ENCODE measurements around the gene SMYD3.
"Not testable (repeated sequence)": the region's sequence is repeated elsewhere in the genome, so short reads cannot be mapped to it uniquely, and the experiment has no call there.

The SMYD3 gene

DNA sequence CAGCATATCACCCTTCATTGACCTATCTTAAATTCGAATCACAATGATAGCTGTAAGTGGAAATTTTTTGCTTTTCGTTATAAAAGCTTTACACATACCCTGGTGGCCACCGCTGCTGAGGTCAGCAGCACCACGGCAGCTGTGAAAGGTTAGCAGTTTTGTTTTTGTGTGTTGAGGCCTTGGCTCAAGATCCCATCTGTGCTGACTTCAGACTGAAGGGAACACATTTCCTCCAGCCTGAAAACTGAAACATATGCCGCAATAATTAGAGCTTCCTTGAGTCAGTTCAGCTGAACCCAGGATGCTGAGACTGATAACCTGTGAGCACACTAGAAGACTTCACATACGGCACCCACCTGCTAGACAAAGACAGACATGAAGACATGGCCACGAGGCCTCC, 103.0 kb downstream of the SMYD3 start:
- no peak for DNase-seq

DNA sequence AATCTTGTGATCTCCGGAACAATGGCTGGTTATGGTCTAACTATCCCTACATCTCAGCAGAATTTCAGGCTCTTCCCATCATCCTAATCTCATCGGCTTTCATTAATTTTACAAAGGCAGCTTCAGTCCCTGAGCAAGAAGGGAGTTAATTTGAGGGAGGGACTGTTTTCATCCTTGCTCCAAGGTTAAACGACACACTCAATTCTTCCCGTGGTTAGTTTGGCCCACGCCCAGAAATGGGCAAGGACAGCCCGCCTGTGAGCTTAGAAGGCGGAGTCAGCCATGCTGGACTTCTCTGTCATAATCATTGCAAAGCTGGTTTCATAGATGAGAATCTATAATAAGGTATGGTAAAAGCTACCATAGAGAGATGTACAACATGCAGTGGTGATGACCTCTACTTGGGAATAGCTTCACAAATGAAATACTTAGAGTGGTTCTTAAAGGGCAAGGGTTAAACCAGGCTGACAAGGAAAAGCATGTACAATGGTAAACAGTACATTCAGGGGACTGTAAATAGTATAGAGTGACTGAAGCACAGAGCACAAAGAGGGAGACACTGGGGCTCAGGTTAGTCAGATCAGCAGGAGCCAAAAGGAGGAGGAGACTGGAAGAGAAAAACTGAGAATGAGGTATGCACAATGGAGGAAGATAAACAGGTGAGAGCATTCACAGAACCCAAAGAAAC, 108.8 kb downstream of the SMYD3 start:
- no peak for DNase-seq

DNA sequence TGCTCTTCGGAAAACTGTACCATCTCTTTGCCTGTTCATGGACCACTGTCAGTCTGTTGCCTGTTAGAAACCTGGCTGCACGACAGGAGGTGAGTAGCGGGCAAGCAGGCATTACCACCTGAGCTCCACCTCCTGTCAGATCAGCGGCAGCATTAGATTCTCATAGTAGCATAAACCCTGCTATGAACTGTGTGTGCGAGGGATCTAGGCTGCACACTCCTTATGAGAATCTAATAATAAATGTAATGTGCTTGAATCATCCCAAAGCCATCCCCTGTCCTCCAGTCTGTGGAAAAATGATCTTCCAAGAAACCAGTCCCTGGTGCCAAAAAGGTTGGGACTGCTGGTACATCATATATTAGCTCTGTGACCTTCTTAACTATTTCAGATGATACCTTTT, 110.0 kb downstream of the SMYD3 start:
- no peak for DNase-seq

DNA sequence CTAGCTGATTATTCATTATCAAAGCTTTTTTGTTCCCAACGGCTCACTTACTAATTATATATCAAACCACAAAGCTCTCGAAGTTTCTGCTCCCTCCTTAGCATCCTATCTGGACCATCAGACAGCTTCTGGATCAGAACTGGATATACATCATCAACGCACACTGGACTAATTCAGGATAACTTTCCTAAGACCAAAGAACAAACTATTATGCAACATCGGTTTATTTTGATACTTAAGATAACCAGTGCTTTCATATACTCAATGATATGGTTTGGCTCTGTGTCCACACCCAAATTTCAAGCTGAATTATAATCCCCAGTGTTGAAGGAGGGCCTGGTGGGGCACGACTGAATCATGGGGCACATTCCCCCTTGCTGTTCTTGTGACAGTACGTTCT, 110.8 kb downstream of the SMYD3 start:
- no peak for DNase-seq

DNA sequence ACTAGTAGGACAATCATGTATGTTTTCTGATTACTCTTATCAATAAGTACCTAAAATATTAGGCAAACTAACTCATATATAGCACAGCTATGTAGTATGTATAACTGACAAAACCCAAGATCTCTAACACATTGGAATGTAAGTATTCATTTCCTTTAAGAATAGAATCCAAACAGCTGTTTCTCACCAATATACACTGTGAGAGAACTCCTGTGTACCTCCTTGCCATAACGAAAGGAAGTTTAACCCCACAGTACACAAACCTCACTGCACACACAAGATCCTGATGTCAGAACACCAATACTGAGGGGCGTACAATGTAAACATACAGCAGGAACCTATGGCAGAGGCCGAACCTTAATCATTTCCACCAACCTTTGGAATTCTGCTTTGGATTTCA, 113.0 kb downstream of the SMYD3 start:
- DNase-seq, result no peak

DNA sequence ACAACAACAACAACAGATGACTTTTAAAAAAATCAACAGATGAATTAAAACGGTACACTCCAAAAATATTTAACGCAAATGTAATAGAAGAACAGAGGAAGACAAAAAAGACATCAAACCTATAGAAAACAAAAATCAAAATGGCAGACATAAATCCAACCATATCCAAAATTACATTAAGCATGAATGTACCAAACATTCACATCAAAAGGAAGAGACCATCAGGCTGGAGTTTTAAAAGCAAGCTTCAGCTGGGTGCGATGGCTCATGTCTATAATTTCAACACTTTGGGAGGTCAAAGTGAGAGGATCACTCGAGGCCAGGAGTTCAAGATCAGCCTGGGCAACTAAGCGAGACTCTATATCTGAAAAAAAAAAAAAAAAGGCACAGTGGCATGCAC, 116.2 kb downstream of the SMYD3 start:
- DNase-seq, result no peak

DNA sequence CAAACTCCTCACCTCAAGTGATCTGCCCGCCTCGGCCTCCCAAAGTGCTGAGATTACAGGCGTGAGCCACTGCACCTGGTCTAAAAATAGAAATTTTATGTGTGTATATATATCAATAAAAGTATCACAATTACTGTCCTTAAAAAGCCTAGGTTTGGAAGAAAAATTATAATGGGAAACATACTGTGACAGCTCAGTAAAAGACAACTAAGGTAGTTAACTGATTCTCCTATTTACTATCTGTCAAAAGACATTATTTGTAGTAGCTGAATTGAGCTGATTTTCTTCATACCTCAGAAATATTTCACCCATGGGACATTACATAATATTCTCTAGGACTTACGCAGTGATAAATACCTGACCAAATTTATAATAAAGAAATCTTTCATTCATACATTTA, 122.5 kb downstream of the SMYD3 start:
- DNase-seq, result no peak

DNA sequence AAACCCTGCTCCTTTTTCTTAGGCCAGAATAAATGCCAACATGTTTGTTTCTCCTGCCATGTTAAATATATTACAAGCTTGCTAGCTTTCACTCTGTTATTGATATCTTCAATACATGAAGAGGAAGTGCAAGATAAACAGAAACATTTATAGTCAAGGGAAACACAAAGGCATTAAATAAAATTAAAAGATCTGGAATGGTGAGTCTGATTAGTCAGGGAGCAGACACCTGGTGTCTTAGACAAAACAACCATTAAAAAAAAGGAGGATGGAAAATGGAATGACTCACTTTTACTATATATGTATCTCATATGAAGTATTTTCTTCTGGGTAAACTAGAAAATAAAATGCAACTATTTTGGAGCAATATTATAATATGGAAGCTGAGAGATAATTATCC, 123.3 kb downstream of the SMYD3 start:
- DNase-seq, result no peak

DNA sequence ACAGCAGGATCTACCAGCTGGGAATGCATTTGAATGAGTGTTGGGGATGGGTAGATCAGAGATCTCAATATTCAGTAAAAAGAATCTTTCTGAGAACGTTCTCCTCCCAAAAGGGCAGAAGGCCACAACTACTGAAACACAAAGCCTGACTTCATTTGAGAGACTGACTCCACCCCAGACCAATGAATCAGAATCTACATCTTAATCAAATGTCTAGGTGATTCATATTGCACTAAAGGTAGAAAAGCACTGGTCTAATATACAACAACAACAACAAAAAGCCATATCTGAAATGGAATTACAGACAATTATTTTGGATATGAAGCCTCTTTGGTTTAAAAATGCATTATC, 123.9 kb downstream of the SMYD3 start:
- no peak for DNase-seq

DNA sequence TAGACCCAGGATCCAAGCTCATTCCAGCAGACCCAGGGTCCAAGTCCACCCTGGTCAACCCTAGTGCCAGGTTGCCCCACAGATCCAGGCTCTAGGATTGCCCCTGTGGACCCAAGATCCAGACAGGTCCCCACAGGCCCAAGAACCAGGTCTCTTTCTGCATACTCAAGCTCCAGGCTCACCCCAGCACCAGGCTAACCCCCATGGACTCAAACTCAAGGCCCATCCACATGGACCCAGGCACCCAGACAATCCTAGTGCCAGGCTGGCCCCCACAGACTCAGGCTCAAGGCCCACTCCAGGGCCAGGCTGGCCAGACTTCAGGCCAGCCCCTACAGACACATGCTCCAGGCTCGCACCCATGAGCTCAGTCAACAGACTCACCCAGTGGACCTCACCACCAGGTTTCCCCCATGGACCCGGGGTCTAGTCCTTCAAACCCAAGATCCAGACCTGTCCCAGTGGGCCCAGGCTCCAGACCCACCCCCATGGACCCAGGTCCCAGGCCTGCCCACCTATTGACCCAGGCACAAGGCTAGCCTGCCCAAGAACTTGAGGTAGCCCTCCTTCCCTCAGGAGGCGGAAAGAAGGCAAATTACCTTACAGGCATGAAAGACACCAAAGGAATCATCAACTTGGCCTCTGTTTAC, 124.4 kb downstream of the SMYD3 start:
- no peak for DNase-seq

DNA sequence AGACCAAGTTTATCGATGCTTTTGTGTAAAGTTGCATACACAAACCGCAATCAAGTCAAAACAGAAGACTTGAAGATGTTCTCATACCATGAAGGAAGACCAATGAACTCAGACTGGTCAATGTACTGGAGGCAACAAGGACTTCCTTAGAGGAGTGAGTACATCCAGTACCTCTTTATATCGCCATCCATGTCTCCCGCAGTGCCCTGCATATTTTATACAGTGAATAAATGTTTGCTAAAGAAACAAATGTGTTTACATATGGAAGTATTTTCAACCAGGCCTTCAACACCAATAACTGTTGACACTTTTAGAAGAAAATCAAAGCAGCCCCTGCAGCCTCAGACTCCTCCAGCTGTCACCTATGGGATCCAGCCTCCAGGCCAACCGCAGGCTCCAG, 125.6 kb downstream of the SMYD3 start:
- no peak for DNase-seq

DNA sequence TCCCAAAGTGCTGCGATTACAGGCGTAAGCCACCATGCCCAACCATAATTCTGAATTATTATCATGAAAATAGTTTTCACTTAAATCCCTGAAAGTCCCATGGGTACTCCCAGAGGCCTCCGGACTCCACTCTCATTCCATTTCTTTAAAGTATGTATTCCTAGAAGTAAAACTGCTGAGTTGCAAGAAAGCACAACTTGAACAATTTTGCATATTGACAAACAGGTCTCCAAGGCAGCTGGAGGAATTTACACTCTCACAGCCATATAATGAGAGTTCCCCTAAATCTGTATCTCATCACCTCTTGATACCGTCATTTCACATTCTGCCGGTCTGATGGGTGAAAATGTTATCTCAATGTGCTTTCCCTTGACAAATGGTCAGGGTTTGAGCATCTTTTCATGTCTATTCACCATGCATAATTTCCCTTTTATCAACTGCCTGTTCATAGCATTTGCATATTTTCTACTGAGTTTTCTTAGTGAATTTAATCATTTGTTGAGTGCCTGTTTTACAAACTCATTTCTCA, 129.4 kb downstream of the SMYD3 start:
- no peak for DNase-seq

DNA sequence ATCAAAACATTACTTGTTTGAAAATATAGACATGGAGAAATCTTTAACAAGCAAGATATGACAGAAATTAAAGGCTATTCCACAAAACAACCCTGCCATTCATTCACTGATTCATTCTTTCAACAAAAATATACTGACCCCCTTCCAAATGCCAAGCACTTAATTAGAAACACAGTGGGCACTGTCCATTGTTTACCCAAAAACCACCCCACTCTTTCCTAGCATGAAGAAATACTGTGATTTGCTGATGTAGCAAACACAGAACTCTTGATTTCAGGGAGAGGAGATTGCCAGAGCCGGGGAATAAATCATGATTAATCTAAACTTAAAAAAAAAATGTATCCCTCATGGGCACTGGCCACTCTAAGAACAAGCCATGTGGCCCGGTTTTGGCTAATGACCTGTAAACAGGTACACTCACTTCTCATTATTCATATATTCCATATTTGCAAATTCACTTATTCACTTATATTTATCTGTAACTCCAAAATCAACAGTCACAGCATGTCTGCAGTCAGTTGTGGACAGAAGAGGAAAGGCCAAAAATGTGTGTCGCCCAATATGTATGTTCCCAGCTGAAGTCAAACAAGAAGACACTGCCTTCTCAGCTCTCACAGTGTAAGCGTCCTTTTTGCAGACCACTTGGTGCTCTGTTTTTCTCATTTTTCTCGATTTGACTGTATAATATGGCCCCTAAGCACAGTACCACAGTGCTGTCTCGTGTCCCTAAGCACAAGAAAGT, 133.1 kb downstream of the SMYD3 start:
- DNase-seq, result no peak

DNA sequence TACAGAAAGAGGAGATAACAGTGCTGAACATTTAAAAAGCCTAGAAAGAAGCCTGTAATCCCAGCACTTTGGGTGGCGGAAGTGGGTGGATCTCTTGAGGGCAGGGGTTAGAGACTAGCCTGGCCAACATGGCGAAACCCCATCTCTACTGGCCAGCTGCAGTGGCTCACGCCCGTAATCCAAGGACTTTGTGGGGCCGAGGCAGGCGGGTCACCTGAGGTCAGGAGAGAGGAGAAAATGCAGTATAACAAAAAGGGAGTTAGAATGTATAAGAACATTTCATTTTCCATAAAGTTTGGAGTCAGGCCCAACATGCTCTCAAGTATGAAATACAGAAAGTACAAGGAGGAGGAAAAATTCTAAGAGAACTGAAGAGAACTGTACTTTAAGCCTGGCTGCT, 134.5 kb downstream of the SMYD3 start:
- no peak for DNase-seq

DNA sequence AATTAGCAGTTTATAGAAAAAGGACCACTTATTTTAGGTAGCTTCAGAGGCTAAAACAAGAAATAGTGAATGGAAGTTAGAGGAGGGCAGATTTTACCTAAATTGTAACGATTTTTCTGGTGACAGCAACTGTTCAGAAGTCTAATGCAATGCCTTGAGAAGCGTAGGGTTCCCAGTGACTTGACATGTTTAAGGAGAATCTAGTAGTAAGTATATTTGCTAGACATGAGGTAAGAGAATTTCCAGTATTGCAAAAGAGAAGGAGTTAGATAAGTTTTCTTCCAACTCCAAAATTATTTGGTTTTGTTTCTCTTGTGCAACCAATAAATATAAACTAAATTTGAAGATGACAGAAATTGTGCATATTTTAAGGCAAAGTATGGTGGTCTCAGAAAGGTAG, 140.0 kb downstream of the SMYD3 start:
- no peak for DNase-seq

DNA sequence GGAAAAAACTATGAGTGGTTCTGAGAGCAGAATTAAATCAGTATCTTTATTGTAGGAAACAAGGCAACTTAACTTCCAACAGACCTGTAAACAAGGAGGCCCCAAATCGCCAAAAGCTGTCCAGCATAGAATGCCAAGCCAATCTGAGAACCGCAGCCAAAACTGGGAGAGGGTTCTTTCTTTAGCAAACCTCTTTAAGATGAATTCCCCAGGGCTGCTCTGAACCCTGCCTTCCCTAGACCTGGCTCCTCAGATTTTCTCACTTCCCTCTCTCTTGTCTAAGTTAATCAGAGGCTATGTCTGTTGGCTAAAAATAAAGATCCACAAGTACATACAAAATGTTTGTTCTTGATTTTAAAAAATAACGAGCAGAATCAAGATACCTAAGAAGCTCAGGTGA, 141.4 kb downstream of the SMYD3 start:
- no peak for DNase-seq

DNA sequence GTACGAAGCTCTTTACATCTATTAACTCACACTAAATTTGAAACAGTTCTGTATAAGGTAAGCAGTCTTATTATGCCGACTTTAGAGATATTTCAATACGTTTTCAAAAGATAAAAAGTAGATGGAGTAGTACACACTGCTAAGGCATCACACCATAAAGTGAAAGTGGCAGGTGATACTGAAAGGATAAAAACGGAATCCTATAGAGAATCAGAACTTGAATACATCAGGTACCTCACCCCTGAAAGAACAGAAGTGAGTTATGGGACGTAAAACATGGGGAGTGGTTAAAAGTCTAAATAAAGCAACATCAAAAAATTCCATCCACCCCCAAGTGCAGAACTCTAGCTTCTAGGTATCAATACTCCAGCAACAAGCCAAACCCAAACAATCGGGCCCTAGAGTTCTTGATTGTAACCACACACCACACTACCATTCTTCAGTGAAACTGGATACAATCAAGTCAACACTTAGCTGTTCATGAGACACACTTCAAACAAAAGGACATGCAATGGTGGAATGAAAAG, 142.6 kb downstream of the SMYD3 start:
- no peak for DNase-seq

DNA sequence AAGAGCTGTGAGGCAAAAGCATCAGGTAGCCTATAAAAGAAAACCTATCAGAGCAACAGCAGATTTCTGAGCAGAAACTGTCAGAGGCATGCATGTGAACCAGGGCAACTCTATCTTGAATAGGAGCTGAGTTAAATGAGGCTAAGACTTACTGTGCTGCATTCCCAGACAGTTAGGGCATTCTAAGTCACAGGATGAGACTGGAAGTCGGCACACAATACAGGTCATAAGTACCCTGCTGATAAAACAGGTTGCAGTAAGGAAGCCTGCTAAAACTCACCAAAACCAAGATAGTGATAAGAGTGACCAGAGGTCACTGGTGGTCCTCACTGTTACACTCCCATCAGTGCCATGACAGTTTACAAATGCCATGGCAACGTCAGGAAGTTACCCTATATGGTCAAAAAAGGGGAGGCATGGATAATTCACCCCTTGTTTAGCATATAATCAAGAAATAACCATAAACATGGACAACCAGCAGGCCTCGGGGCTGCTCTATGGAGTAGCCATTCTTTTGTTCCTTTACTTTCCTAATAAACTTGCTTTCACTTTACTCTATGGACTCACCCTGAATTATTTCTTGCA, 150.0 kb downstream of the SMYD3 start:
- not testable (repeated sequence) for DNase-seq

DNA sequence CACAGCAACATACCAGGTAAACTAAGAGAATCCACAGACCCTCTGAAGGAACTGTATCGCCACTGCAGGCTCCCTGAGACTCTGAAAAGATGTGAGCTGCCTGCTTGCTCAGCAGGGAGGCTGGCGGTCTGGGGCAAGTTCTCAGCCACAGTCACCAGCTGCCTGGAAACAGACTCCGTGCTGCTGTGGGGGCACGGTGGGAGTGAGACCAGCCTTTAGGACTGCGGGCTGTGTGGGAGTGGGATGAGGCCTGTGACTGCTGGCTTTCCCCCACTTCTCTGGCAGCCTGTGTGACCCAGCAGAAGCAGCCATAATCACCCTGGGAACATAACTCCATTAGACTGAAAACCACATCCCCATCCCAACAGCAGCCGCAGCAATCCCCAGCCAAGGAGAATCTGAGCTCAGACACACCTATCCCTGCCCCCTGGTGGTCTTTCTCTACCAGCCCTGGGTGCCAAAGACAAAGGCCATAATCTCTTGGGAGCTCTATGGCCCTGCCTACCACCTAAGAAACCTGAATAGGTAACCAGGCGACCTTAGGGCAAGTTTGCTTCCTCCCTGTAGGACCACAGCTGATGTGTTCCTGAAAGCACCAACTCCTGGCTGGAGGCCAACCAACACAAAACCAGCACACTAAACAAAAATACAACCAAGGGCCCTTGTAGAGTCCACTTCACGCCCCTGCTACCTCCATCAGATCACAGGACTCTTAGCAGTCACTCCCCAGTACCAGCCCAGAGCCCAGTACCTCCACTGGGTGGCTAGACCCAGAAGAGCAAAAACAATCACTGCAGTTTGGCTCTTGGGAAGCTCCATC, 151.5 kb downstream of the SMYD3 start:
- no peak for DNase-seq

DNA sequence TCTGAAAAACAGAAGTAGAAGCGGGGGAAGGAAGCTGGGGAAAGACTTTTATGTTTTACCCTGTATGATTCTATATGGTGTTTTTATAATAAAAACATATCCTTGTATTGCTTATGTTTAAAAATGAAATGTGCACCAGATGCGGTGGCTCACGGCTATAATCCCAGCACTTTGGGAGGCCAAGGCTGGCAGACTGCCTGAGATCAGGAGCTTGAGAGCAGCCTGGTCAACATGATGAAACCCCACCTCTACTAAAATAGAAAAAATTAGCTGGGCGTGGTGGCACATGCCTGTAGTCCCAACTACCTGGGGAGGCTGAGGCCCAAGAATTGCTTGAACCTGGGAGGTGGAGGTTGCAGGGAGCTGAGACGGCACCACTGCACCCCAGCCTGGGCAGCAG, 155.4 kb downstream of the SMYD3 start:
- no peak for DNase-seq

DNA sequence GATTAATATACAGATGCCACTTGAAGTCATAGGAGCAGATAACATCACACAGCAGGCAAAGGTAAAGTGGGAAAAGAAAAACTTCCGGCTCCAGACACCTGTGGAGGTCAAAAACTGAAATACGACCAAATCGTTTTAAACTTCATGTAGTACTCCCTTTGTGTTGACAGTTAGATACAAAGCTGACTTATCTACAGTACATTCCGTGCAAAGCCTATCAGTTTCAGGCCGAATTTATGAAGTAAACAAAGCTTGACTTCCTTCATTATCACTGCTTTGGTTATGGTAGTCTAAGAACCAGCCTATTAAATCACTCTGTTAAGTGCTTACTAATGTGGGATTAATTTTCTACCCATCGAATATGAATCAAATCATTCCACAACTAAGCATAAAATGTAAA, 156.3 kb downstream of the SMYD3 start:
- no peak for DNase-seq

DNA sequence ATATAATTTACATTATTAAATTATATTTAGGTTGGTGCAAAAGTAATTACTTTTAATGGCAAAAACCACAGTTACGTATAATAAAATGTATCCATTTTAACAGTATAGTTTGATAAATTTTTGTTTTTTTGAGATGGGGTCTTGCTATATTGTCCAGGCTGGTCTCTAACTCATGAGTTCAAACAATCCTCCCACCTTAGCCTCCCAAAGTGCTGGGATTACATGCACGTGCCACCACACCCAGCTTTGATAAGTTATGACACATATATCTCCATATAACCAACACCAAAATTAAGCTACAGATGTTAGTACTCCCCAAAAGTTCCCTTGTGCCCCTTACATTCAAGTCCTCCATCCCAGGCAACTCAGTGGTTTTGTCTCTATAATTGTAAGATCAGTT, 163.1 kb downstream of the SMYD3 start:
- no peak for DNase-seq

DNA sequence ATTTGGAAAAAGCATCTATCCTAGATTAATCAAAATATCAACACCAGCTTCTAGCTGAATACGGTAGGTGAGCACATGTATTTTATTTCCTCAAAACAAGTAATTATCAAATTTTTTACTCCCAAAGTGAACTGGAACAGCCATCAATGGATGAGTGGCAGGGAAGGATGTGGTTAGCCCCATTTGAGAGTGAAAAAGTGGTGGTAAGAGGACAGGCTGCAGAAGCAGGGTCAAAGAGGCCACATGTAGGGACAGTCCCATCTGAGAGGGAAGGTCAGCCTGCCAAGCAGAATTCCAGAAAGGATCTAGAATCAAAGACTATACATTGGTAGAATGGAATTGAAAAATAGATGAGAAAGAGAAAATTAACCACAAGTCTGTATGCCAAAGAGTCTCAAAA, 163.8 kb downstream of the SMYD3 start:
- DNase-seq, result no peak

Measured in activated CD4-positive, alpha-beta T cell treated with anti-CD3 and anti-CD28 coated beads, Interleukin-2, amount 50 U/mL, for 1 hour (primary cell).